Astrocyte (in vitro differentiated cells and primary cell): ENCODE results near the gene HOXB2.

Source experiments
- CTCF ChIP-seq: IDR thresholded peaks from 2 replicates; pipeline ENCODE4 v1.5.1; 2011; ENCODE audit warnings: low read depth, mild to moderate bottlenecking, inconsistent platforms, low read length, moderate library complexity; ENCODE audit not compliant: insufficient read depth
- EZH2 ChIP-seq: IDR thresholded peaks from 2 replicates; pipeline ENCODE4 v1.6.1; 2012; ENCODE audit warnings: mild to moderate bottlenecking, low read length, inconsistent platforms; ENCODE audit not compliant: insufficient read depth

- no peak for TF ChIP-seq CTCF
- TF ChIP-seq EZH2: no peak
Observed at GRCh38 chr17:48558057-48558830, 13.3 kb upstream of the HOXB2 start.
